Neural progenitor cell (in vitro differentiated cells): Measurements from ENCODE around the gene LRP6. TPM values are rescaled to one million over a fixed set of nuclear protein-coding genes. Genes with fewer than 3 reads are reported as not detected.

Experiments used
- DNase-seq: peaks from one replicate; pipeline ENCODE4 v3.0.0-alpha.2; 2016; ENCODE audit warnings: low spot score
- H2AFZ ChIP-seq: fragments of 200-600 bp; sonication (generic); replicated peaks from 2 replicates; pipeline ENCODE4 v1.6.1; 2016; ENCODE audit warnings: antibody characterized with exemption
- H3F3A ChIP-seq: fragments of 200-600 bp; sonication (generic); 2 replicates; pipeline ENCODE4 v1.6.1; 2016; ENCODE audit warnings: antibody characterized with exemption, low read depth
- H3K27ac ChIP-seq: fragments of 200-600 bp; sonication (generic); 2 replicates; pipeline ENCODE4 v1.5.1; 2016; ENCODE audit warnings: mild to moderate bottlenecking
- H3K27me3 ChIP-seq: fragments of 200-600 bp; sonication (generic); 2 replicates; pipeline ENCODE4 v1.6.1; 2016; ENCODE audit warnings: mild to moderate bottlenecking, moderate library complexity
- H3K36me3 ChIP-seq: fragments of 200-600 bp; sonication (generic); 2 replicates; pipeline ENCODE4 v1.5.1; 2016
- H3K4me1 ChIP-seq: fragments of 200-600 bp; sonication (generic); 2 replicates; pipeline ENCODE4 v1.6.1; 2016; ENCODE audit warnings: mixed run types
- H3K4me2 ChIP-seq: fragments of 200-600 bp; sonication (generic); 2 replicates; pipeline ENCODE4 v1.6.1; 2016
- H3K4me3 ChIP-seq: fragments of 200-600 bp; sonication (generic); 2 replicates; pipeline ENCODE4 v1.5.1; 2016
- H3K79me2 ChIP-seq: fragments of 200-600 bp; sonication (generic); 2 replicates; pipeline ENCODE4 v1.6.1; 2016; ENCODE audit warnings: low read depth
- H3K9ac ChIP-seq: fragments of 200-600 bp; sonication (generic); 2 replicates; pipeline ENCODE4 v1.6.1; 2016
- H3K9me3 ChIP-seq: fragments of 200-600 bp; sonication (generic); 2 replicates; pipeline ENCODE4 v1.5.1; 2016; ENCODE audit warnings: low read depth
- H4K20me1 ChIP-seq: fragments of 200-600 bp; sonication (generic); 2 replicates; pipeline ENCODE4 v1.6.1; 2016; ENCODE audit warnings: low read depth
- H3K27ac Mint-ChIP-seq: 3 replicates; pipeline ENCODE4 v1.8.0; 2021; ENCODE audit warnings: mixed read lengths
- H3K27me3 Mint-ChIP-seq: 2 replicates; pipeline ENCODE4 v1.8.0; 2022; ENCODE audit warnings: low read depth, mild to moderate bottlenecking, inconsistent platforms, moderate library complexity, mixed read lengths; ENCODE audit not compliant: insufficient read depth
- H3K36me3 Mint-ChIP-seq: 3 replicates; pipeline ENCODE4 v1.8.0; 2021; ENCODE audit warnings: mixed read lengths
- H3K4me1 Mint-ChIP-seq: 3 replicates; pipeline ENCODE4 v1.8.0; 2021; ENCODE audit warnings: mixed read lengths
- H3K4me3 Mint-ChIP-seq: 3 replicates; pipeline ENCODE4 v1.8.0; 2021; ENCODE audit warnings: mild to moderate bottlenecking, moderate library complexity, mixed read lengths
- H3K9me3 Mint-ChIP-seq: 3 replicates; pipeline ENCODE4 v1.8.0; 2020; ENCODE audit warnings: mixed read lengths
- CTCF ChIP-seq: fragments of 200-600 bp; sonication (generic); IDR thresholded peaks from 2 replicates; pipeline ENCODE4 v1.5.1; 2017; ENCODE audit warnings: antibody characterized with exemption, mild to moderate bottlenecking
- EZH2 ChIP-seq: fragments of 200-600 bp; sonication (generic); IDR thresholded peaks from 2 replicates; pipeline ENCODE4 v1.6.1; 2017; ENCODE audit warnings: antibody characterized with exemption, mild to moderate bottlenecking, moderate library complexity
- EZH2phosphoT487 ChIP-seq: fragments of 200-600 bp; sonication (generic); IDR thresholded peaks from 2 replicates; pipeline ENCODE4 v1.6.1; 2017; ENCODE audit warnings: antibody characterized with exemption
- total RNA-seq: library from RNA; depleted of rRNA; stranded (reverse); fragments of >200 nt; gene quantifications from 2 replicates; pipeline ENCODE4 v1.2.3, GENCODE V29; 2015; ENCODE audit warnings: low replicate concordance

LRP6 gene
- total RNA-seq, 1 donor from 2014 or later: 68.0 TPM

DNA sequence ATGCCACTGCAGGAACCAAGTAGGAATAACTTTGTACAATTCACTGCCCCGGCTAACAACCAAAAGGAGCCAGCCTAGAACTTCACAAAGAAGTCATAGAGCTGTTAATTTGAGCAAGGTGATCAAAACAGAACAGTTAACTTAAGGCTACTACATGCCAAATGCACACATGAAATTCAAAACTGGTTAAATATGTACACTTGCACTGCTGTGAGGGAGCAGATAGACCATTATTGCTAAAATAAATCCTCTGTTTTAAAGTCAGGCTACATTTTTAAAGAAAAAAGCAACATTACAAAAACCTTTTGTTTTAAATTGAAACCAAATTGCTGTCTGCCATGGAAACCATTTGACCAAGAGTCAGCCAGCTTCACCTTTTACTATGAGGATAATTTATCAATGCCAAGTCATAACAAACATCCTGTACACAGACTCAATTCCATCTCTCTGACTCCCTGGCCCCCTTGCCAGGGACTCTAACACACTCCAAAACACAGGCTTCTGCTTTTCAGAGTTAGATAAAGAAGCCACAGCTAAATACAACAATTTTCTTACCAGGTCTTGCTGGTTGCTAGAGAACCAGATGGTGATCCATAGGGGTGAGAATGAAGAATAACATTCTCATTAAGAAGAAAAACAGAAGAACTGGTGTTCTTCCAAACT lies 84.0 kb downstream of the LRP6 start:
- Histone ChIP-seq H3K4me3 (no peak overlapping the region), H3F3A (no peaks in the 10 kb centered on the region), H3K36me3 (peaks cover 8% of the 10 kb centered on the region), H3K9me3 (no peaks in the 10 kb centered on the region), H3K27me3 (no peaks in the 10 kb centered on the region), H3K4me1 (peaks cover 22% of the 10 kb centered on the region), H3K79me2 (peaks cover 79% of the 10 kb centered on the region), H4K20me1 (peaks cover 51% of the 10 kb centered on the region), H2AFZ (no peak overlapping the region), H3K27ac (no peak overlapping the region), H3K9ac (no peak overlapping the region), H3K4me2 (no peak overlapping the region)
- no peaks in the 10 kb centered on the region for H3K9me3 Mint-ChIP-seq
- H3K4me1 Mint-ChIP-seq: peaks cover 13% of the 10 kb centered on the region
- H3K4me3 Mint-ChIP-seq: no peak overlapping the region
- no peaks in the 10 kb centered on the region for H3K27me3 Mint-ChIP-seq
- H3K36me3 Mint-ChIP-seq: peaks cover 37% of the 10 kb centered on the region
- no peak overlapping the region for H3K27ac Mint-ChIP-seq
- TF ChIP-seq CTCF (no peak), EZH2phosphoT487 (no peak), EZH2 (no peak)
- DNase-seq: no peak

GRCh38 chr12:12181511-12181910 lies 85.3 kb downstream of the LRP6 start:
- Histone ChIP-seq H4K20me1 (peaks cover 39% of the 10 kb centered on the region), H3K9me3 (no peaks in the 10 kb centered on the region), H2AFZ (no peak overlapping the region), H3K79me2 (peaks cover 78% of the 10 kb centered on the region), H3K9ac (no peak overlapping the region), H3K27me3 (no peaks in the 10 kb centered on the region), H3K4me3 (no peak overlapping the region), H3K4me2 (no peak overlapping the region), H3K4me1 (peaks cover 22% of the 10 kb centered on the region), H3K27ac (no peak overlapping the region), H3F3A (no peaks in the 10 kb centered on the region), H3K36me3 (peaks cover 8% of the 10 kb centered on the region)
- Mint-ChIP-seq H3K36me3 (peaks cover 31% of the 10 kb centered on the region), H3K27me3 (no peaks in the 10 kb centered on the region), H3K9me3 (no peaks in the 10 kb centered on the region), H3K4me1 (peaks cover 11% of the 10 kb centered on the region), H3K27ac (no peak overlapping the region), H3K4me3 (no peak overlapping the region)
- DNase-seq: no peak
- no peak for TF ChIP-seq CTCF
- no peak for TF ChIP-seq EZH2phosphoT487
- no peak for TF ChIP-seq EZH2

DNA sequence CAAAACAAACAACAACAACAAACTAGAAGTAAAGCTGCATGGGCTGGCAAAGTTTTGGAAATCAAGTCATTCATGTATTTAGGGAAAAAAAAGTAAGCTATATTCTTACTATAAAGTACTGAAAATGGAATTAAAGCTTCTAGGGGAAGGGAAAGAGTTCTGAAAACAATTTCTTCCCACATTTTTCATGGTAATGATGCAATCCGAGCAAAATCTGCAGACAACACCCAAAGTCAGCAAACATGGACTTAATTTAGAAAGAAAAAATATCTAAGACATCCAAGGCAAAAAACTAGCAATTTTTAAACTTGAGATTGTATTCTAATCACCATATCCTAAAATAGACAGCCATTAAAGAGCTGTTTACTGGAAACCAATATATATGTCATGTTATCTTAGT lies 86.3 kb downstream of the LRP6 start:
- Histone ChIP-seq H3K4me2 (no peak overlapping the region), H3K4me3 (no peak overlapping the region), H3K27ac (no peak overlapping the region), H3K4me1 (peaks cover 22% of the 10 kb centered on the region), H3K9ac (no peak overlapping the region), H2AFZ (no peak overlapping the region), H3K9me3 (no peaks in the 10 kb centered on the region), H3K36me3 (peaks cover 8% of the 10 kb centered on the region), H3K79me2 (peaks cover 81% of the 10 kb centered on the region), H4K20me1 (peaks cover 30% of the 10 kb centered on the region), H3K27me3 (no peaks in the 10 kb centered on the region), H3F3A (no peaks in the 10 kb centered on the region)
- DNase-seq: no peak
- Mint-ChIP-seq H3K27me3 (no peaks in the 10 kb centered on the region), H3K27ac (no peak overlapping the region), H3K36me3 (peaks cover 34% of the 10 kb centered on the region), H3K4me3 (no peak overlapping the region), H3K4me1 (peaks cover 11% of the 10 kb centered on the region), H3K9me3 (no peaks in the 10 kb centered on the region)
- TF ChIP-seq EZH2 (no peak), EZH2phosphoT487 (no peak), CTCF (no peak)
